ENCODE measurements around the gene PRUNE2. TPM values are rescaled to one million over a fixed set of nuclear protein-coding genes. Genes with fewer than 3 reads are reported as not detected.

The PRUNE2 gene
- total and polyA plus RNA-seq, 2 experiments from 2014 or later, result 0.46 to 4.1 TPM

DNA sequence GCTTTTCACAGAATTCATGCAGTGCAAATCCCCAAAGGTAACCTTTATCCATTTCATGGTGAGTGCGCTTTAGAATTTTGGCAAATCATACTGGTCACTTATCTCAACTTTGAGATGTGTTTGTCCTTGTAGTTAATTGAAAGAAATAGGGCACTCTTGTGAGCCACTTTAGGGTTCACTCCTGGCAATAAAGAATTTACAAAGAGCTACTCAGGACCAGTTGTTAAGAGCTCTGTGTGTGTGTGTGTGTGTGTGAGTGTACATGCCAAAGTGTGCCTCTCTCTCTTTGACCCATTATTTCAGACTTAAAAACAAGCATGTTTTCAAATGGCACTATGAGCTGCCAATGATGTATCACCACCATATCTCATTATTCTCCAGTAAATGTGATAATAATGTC, 120.4 kb downstream of the PRUNE2 start:
- Histone ChIP-seq H3K4me2 (no peak overlapping the region), H3K9me2 (replicated peaks; ENCODE audit: insufficient read depth) (no peaks in the 10 kb centered on the region), H2AFZ (no peak overlapping the region), H3K9me3 (ENCODE audit: low read depth) (no peaks in the 10 kb centered on the region), H4K20me1 (ENCODE audit: insufficient read depth, poor library complexity, severe bottlenecking) (no peaks in the 10 kb centered on the region), H3K27me3 (no peaks in the 10 kb centered on the region), H3K4me1 (ENCODE audit: insufficient read depth) (no peaks in the 10 kb centered on the region), H3K79me2 (no peaks in the 10 kb centered on the region), H3K27ac (no peak overlapping the region), H3K36me3 (replicated peaks; ENCODE audit: insufficient read depth, low read depth) (no peaks in the 10 kb centered on the region), H3K4me3 (no peak overlapping the region)
- no peak for TF ChIP-seq EZH2 (IDR thresholded peaks at IDR 0.05; ENCODE audit: borderline replicate concordance)
- TF ChIP-seq, protein P1, sequence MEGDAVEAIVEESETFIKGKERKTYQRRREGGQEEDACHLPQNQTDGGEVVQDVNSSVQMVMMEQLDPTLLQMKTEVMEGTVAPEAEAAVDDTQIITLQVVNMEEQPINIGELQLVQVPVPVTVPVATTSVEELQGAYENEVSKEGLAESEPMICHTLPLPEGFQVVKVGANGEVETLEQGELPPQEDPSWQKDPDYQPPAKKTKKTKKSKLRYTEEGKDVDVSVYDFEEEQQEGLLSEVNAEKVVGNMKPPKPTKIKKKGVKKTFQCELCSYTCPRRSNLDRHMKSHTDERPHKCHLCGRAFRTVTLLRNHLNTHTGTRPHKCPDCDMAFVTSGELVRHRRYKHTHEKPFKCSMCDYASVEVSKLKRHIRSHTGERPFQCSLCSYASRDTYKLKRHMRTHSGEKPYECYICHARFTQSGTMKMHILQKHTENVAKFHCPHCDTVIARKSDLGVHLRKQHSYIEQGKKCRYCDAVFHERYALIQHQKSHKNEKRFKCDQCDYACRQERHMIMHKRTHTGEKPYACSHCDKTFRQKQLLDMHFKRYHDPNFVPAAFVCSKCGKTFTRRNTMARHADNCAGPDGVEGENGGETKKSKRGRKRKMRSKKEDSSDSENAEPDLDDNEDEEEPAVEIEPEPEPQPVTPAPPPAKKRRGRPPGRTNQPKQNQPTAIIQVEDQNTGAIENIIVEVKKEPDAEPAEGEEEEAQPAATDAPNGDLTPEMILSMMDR (IDR thresholded peaks at IDR 0.05; ENCODE audit: poor library complexity), result no peak
- 87% methylated on average over 1 of the region's 1 CpG for WGBS (ENCODE audit: low lambda C conversion rate, missing lambda C conversion rate)
- DNase-seq (ENCODE audit: low spot score), result no peak

DNA sequence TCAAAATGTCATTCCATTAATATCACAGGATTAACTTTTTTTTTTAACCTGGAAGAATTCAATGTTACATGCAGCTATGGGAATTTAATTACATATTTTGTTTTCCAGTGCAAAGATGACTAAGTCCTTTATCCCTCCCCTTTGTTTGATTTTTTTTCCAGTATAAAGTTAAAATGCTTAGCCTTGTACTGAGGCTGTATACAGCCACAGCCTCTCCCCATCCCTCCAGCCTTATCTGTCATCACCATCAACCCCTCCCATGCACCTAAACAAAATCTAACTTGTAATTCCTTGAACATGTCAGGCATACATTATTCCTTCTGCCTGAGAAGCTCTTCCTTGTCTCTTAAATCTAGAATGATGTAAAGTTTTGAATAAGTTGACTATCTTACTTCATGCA, 121.0 kb downstream of the PRUNE2 start:
- TF ChIP-seq, protein P1 (IDR thresholded peaks at IDR 0.05; ENCODE audit: poor library complexity), result no peak
- no peak for TF ChIP-seq EZH2phosphoT487 (IDR thresholded peaks at IDR 0.05; ENCODE audit: low read depth, severe bottlenecking, unreplicated experiment)
- TF ChIP-seq EZH2 (IDR thresholded peaks at IDR 0.05; ENCODE audit: borderline replicate concordance), result no peak
- H3K4me3 ChIP-seq, result no peak overlapping the region
- H4K20me1 ChIP-seq (ENCODE audit: insufficient read depth, poor library complexity, severe bottlenecking), result no peaks in the 10 kb centered on the region
- H3K9me3 ChIP-seq (ENCODE audit: low read depth), result no peaks in the 10 kb centered on the region
- H3K27ac ChIP-seq, result no peak overlapping the region
- no peaks in the 10 kb centered on the region for H3K9me2 ChIP-seq (replicated peaks; ENCODE audit: insufficient read depth)
- no peaks in the 10 kb centered on the region for H3K4me1 ChIP-seq (ENCODE audit: insufficient read depth)
- H3K27me3 ChIP-seq, result no peaks in the 10 kb centered on the region
- no peaks in the 10 kb centered on the region for H3K36me3 ChIP-seq (replicated peaks; ENCODE audit: insufficient read depth, low read depth)
- no peak for DNase-seq (ENCODE audit: low spot score)
- no peak overlapping the region for H3K4me2 ChIP-seq
- no peak overlapping the region for H2AFZ ChIP-seq
- no peaks in the 10 kb centered on the region for H3K79me2 ChIP-seq

DNA sequence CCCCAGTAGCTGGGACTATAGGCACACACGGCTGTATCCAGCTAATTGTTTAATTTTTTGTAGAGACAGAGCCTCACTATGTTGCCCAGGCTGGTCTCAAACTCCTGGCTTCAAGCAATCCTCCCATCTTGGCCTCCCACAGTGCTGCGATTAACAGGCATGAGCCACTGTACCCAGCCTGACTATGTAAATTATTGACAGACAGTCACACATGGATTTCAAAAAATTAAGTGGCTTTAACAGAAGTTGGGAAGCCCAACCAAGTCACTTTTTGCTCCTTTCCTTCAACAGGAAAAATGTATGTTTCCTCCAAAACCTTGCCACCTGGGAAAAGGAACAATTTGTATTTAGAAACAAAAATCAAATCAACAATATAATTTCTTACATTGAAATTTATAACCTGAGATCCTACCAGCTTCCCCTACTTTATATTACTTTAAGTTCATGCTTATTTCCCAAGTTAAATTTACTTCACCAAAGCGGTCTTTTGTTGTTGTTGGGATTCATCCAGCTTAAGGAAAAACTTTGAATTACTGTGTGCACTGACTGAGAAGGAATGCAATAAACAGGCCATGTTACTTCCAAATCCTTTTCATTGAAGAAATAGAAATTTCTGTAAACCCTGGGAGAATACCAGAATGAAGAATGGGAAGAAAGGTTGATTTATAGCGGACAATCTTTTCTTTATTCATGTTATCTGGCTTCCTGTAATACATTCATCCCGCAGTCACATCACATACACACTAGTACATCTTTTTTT, 133.0 kb downstream of the PRUNE2 start:
- H3K27me3 ChIP-seq, result no peaks in the 10 kb centered on the region
- H3K27ac ChIP-seq, result no peak overlapping the region
- H3K4me2 ChIP-seq, result no peak overlapping the region
- no peak for DNase-seq (ENCODE audit: low spot score)
- H4K20me1 ChIP-seq (ENCODE audit: insufficient read depth, poor library complexity, severe bottlenecking), result no peaks in the 10 kb centered on the region
- no peaks in the 10 kb centered on the region for H3K9me3 ChIP-seq (ENCODE audit: low read depth)
- H2AFZ ChIP-seq, result no peak overlapping the region
- 71% methylated on average over 5 of the region's 5 CpGs for WGBS (ENCODE audit: low lambda C conversion rate, missing lambda C conversion rate)
- H3K79me2 ChIP-seq, result no peaks in the 10 kb centered on the region
- H3K9me2 ChIP-seq (replicated peaks; ENCODE audit: insufficient read depth), result no peaks in the 10 kb centered on the region
- H3K4me3 ChIP-seq, result no peak overlapping the region
- H3K4me1 ChIP-seq (ENCODE audit: insufficient read depth), result no peaks in the 10 kb centered on the region
- TF ChIP-seq, protein P1 (IDR thresholded peaks at IDR 0.05; ENCODE audit: poor library complexity), result no peak
- TF ChIP-seq EZH2phosphoT487 (IDR thresholded peaks at IDR 0.05; ENCODE audit: low read depth, severe bottlenecking, unreplicated experiment) (no peak), EZH2 (IDR thresholded peaks at IDR 0.05; ENCODE audit: borderline replicate concordance) (no peak)
- no peaks in the 10 kb centered on the region for H3K36me3 ChIP-seq (replicated peaks; ENCODE audit: insufficient read depth, low read depth)

Measured in hepatocyte (in vitro differentiated cells).